K562 (cell line): Measurements from ENCODE around the gene NME7. TPM values are rescaled to one million over a fixed set of nuclear protein-coding genes. Genes with fewer than 3 reads are reported as not detected.

Source experiments
- ATF1 ChIP-seq, 2 experiments: fragments of 450-650 bp in 1 of 2; IDR thresholded peaks; 2 replicates each; pipeline ENCODE4 v1.6.1; 2016; ENCODE audit warnings: missing compliant biosample characterization in 1 of 2, missing genetic modification characterization in 1 of 2
- BDP1 ChIP-seq: IDR thresholded peaks from 3 replicates; pipeline ENCODE4 v1.6.1; 2011; ENCODE audit not compliant: insufficient read length, insufficient read depth
- PHB ChIP-seq: fragments of 250-450 bp; sonication (Bioruptor Pico); IDR thresholded peaks from 2 replicates; pipeline ENCODE4 v1.5.0; 2021
- XRCC5 ChIP-seq: fragments of 200-400 bp; formaldehyde crosslinking; IDR thresholded peaks from 2 replicates; pipeline ENCODE4 v1.6.1; 2017; ENCODE audit warnings: low read depth, mild to moderate bottlenecking, low read length
- YY1 ChIP-seq, 3 experiments: IDR thresholded peaks; 2 replicates each; pipeline ENCODE4 v1.6.1; 2011; ENCODE audit warnings: low read length in 2 of 3, mild to moderate bottlenecking in 2 of 3, moderate library complexity in 2 of 3, borderline replicate concordance in 1 of 3, control low read depth in 1 of 3, low read depth in 1 of 3; ENCODE audit not compliant: insufficient read depth in 3 of 3, insufficient replicate concordance in 2 of 3, control insufficient read depth in 1 of 3, insufficient read length in 1 of 3; ENCODE audit errors: extremely low read depth in 1 of 3
- ZNF3 ChIP-seq: fragments of 250-450 bp; sonication (Bioruptor Pico); IDR thresholded peaks from 2 replicates; pipeline ENCODE4 v1.5.0; 2021; ENCODE audit warnings: mild to moderate bottlenecking, moderate library complexity
- polyA plus RNA-seq, 8 experiments: library from polyadenylated mRNA; depleted of rRNA in 4 of 8; stranded (reverse) in 5 of 8; unstranded in 3 of 8; fragments of >200 nt; fragmentation: Nextera tagmentation in 2 of 8; fragmentation: Illumina TruSeq in 1 of 8; extraction: Ambion mirVana in 2 of 8; extraction: Trizol in 1 of 8; gene quantifications; 2 replicates each; pipeline versions ENCODE4 v1.2.1 to v1.2.3, GENCODE V29; 2011 to 2014; ENCODE audit warnings: inconsistent platforms in 1 of 8, missing spikeins in 1 of 8
- total RNA-seq, 7 experiments: library from RNA; depleted of rRNA in 6 of 7; stranded (reverse); fragments of >200 nt in 6 of 7; fragmentation: Illumina TruSeq in 2 of 7; extraction: Trizol in 2 of 7; gene quantifications; 2 replicates each; pipeline versions ENCODE4 v1.2.1 to v1.2.3, GENCODE V29; 2011 to 2021; ENCODE audit warnings: low replicate concordance in 1 of 7
- TF ChIP-seq, protein P1 (sequence below), 2 experiments: IDR thresholded peaks; 2 replicates each; pipeline ENCODE4 v1.6.1; 2011; ENCODE audit warnings: borderline replicate concordance in 1 of 2, control low read depth in 1 of 2, low read depth in 1 of 2, low read length in 1 of 2, mild to moderate bottlenecking in 1 of 2, mixed read lengths in 1 of 2, moderate library complexity in 1 of 2; ENCODE audit not compliant: insufficient read depth in 1 of 2, insufficient read length in 1 of 2, poor library complexity in 1 of 2, severe bottlenecking in 1 of 2; ENCODE audit errors: extremely low read depth in 1 of 2
- TF ChIP-seq, protein P2 (sequence below), 2 experiments: fragments of 200-800 bp in 1 of 2; sonication (Bioruptor generic) in 1 of 2; sonication (generic) in 1 of 2; formaldehyde crosslinking in 1 of 2; IDR thresholded peaks in 1 of 2; conservative IDR thresholded peaks in 1 of 2; 2 replicates each; pipeline versions ENCODE4 v1.5.0 to v1.6.1; 2016 to 2020; ENCODE audit warnings: missing compliant biosample characterization in 1 of 2, missing genetic modification characterization in 1 of 2, missing genetic modification reagents in 1 of 2
- TF ChIP-seq, protein P3 (sequence below): IDR thresholded peaks from 2 replicates; pipeline ENCODE4 v1.6.1; 2016; ENCODE audit warnings: missing genetic modification characterization, missing compliant biosample characterization
- TF ChIP-seq, protein P4 (sequence below): sonication (generic); formaldehyde crosslinking; IDR thresholded peaks from 2 replicates; pipeline ENCODE4 v1.8.0; 2023; ENCODE audit warnings: mild to moderate bottlenecking, missing genetic modification reagents
- TF ChIP-seq, protein P5 (sequence below): fragments of 250-450 bp; sonication (Bioruptor Pico); IDR thresholded peaks from 2 replicates; pipeline ENCODE4 v1.5.0; 2021; ENCODE audit warnings: mild to moderate bottlenecking, moderate library complexity
- TF ChIP-seq, protein P6 (sequence below): IDR thresholded peaks from 3 replicates; pipeline ENCODE4 v1.6.1; 2011; ENCODE audit warnings: borderline replicate concordance, mild to moderate bottlenecking; ENCODE audit not compliant: insufficient read length, insufficient read depth

Gene NME7
- total and polyA plus RNA-seq, 9 of the 15 experiments (the other 6 are each of a cell fraction or from before 2014, with no cell fraction given): 7.9 to 43.2 (median 23.9) TPM

DNA sequence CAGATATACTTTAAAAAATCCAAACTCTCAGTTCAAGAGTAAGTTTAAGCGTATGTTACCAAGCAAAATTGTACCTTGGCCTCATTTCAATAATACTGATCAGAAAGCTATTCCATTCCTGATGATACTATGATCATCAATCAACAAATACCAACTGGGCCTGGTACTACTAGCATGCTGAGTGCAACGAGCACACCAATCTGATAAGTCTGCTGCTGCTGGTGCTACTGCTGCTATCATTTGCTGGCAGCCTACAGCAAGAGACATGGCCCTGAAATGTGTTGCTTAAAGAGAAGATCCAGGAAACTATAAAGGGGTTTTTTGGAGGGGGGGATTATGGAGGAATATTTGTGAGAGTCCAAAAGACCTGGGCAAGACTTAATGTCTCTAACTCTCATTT, 39.7 kb downstream of the NME7 start (continued):
- TF ChIP-seq ZNF3 (no peak), XRCC5 (no peak), PHB (CRISPR knock-in tag) (no peak), YY1 (IDR thresholded peaks at IDR 0.05; ENCODE audit: borderline replicate concordance in 1 of 3, control insufficient read depth in 1 of 3, extremely low read depth in 1 of 3, insufficient read depth in 3 of 3, insufficient read length in 1 of 3, insufficient replicate concordance in 2 of 3, low read depth in 1 of 3, low read length in 2 of 3) (peak in 1 of 3 experiments; percentile 16), BDP1 (no peak), ATF1 (CRISPR knock-in tag; IDR thresholded peaks at IDR 0.05) (no peak), ATF1 (tag; IDR thresholded peaks at IDR 0.05) (no peak)
- TF ChIP-seq, protein P1, sequence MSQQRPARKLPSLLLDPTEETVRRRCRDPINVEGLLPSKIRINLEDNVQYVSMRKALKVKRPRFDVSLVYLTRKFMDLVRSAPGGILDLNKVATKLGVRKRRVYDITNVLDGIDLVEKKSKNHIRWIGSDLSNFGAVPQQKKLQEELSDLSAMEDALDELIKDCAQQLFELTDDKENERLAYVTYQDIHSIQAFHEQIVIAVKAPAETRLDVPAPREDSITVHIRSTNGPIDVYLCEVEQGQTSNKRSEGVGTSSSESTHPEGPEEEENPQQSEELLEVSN (IDR thresholded peaks at IDR 0.05; ENCODE audit: borderline replicate concordance in 1 of 2, extremely low read depth in 1 of 2, insufficient read depth in 1 of 2, insufficient read length in 1 of 2, low read depth in 1 of 2, low read length in 1 of 2, poor library complexity in 1 of 2, severe bottlenecking in 1 of 2): peak in 1 of 2 experiments; percentile 25
- TF ChIP-seq, protein P2, sequence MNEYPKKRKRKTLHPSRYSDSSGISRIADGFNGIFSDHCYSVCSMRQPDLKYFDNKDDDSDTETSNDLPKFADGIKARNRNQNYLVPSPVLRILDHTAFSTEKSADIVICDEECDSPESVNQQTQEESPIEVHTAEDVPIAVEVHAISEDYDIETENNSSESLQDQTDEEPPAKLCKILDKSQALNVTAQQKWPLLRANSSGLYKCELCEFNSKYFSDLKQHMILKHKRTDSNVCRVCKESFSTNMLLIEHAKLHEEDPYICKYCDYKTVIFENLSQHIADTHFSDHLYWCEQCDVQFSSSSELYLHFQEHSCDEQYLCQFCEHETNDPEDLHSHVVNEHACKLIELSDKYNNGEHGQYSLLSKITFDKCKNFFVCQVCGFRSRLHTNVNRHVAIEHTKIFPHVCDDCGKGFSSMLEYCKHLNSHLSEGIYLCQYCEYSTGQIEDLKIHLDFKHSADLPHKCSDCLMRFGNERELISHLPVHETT (CRISPR knock-in tag; conservative IDR thresholded peaks at IDR 0.05 in 1 of 2, IDR thresholded peaks at IDR 0.05 in 1 of 2): no peak
- TF ChIP-seq, protein P3, sequence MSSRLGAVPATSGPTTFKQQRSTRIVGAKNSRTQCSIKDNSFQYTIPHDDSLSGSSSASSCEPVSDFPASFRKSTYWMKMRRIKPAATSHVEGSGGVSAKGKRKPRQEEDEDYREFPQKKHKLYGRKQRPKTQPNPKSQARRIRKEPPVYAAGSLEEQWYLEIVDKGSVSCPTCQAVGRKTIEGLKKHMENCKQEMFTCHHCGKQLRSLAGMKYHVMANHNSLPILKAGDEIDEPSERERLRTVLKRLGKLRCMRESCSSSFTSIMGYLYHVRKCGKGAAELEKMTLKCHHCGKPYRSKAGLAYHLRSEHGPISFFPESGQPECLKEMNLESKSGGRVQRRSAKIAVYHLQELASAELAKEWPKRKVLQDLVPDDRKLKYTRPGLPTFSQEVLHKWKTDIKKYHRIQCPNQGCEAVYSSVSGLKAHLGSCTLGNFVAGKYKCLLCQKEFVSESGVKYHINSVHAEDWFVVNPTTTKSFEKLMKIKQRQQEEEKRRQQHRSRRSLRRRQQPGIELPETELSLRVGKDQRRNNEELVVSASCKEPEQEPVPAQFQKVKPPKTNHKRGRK: no peak
- TF ChIP-seq, protein P4, sequence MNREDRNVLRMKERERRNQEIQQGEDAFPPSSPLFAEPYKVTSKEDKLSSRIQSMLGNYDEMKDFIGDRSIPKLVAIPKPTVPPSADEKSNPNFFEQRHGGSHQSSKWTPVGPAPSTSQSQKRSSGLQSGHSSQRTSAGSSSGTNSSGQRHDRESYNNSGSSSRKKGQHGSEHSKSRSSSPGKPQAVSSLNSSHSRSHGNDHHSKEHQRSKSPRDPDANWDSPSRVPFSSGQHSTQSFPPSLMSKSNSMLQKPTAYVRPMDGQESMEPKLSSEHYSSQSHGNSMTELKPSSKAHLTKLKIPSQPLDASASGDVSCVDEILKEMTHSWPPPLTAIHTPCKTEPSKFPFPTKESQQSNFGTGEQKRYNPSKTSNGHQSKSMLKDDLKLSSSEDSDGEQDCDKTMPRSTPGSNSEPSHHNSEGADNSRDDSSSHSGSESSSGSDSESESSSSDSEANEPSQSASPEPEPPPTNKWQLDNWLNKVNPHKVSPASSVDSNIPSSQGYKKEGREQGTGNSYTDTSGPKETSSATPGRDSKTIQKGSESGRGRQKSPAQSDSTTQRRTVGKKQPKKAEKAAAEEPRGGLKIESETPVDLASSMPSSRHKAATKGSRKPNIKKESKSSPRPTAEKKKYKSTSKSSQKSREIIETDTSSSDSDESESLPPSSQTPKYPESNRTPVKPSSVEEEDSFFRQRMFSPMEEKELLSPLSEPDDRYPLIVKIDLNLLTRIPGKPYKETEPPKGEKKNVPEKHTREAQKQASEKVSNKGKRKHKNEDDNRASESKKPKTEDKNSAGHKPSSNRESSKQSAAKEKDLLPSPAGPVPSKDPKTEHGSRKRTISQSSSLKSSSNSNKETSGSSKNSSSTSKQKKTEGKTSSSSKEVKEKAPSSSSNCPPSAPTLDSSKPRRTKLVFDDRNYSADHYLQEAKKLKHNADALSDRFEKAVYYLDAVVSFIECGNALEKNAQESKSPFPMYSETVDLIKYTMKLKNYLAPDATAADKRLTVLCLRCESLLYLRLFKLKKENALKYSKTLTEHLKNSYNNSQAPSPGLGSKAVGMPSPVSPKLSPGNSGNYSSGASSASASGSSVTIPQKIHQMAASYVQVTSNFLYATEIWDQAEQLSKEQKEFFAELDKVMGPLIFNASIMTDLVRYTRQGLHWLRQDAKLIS: no peak
- TF ChIP-seq, protein P5, sequence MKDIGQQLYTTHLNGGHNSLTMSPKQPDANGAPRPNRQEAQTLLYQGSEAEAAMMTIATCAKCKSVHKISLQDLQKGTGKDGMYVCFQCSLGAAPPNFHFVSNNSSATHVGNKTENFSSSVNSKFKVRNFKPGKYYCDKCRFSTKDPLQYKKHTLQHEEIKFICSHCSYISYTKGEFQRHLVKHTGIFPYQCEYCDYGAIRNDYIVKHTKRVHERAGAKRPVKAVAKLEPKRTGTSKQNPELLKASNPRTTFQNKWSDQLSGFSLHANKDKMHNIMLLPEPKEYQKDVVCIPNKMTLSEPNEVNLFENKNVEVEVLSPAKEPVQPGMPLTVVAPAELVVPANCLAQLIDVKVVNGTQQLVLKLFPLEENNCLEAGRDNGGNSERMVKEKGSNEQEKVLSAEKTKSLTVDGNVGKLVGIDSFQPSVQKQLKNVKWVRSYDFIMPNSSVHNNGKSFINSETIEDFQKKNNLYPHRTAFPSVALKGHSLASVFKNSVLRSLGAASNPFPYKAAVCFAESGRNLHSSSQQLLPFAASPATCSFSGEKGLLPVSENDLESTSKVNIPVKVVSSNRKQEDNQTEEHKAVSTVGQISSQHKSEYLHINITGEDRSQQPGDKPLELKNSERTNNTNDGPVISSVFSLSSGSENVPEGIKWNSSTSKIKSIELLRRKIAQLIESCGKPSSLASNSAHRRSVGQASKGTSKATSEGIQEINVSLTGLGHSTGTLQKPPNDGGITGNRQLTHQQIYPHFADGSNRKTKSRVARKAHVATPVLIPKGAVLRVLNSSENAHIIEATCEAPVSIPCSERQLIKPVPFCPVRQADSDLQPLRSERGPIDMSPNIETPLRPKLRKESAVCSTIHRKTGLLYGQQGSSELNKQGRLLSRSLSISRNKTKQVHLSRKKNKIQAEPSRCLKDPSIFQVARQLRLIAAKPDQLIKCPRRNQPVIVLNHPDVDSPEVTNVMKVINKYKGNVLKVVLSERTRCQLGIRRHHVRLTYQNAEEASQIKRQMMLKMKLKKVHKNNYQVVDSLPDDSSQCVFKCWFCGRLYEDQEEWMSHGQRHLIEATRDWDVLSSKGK (CRISPR knock-in tag): no peak
- TF ChIP-seq, protein P6, sequence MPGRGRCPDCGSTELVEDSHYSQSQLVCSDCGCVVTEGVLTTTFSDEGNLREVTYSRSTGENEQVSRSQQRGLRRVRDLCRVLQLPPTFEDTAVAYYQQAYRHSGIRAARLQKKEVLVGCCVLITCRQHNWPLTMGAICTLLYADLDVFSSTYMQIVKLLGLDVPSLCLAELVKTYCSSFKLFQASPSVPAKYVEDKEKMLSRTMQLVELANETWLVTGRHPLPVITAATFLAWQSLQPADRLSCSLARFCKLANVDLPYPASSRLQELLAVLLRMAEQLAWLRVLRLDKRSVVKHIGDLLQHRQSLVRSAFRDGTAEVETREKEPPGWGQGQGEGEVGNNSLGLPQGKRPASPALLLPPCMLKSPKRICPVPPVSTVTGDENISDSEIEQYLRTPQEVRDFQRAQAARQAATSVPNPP: no peak
